Muscle of arm (tissue), 12 donors: ENCODE measurements around the gene IPO11. TPM values are rescaled to one million over a fixed set of nuclear protein-coding genes. Genes with fewer than 3 reads are reported as not detected.
A peak's percentile ranks its signal among the peaks of the same experiment; 100 is the strongest.
"Not testable (repeated sequence)": the region's sequence is repeated elsewhere in the genome, so short reads cannot be mapped to it uniquely, and the experiment has no call there.

Experiments used
- DNase-seq: peaks from one replicate; pipeline ENCODE4 v3.0.0-alpha.2; 2013
- polyA plus RNA-seq, 12 donors: library from polyadenylated mRNA; unstranded; fragments of 120-200 nt; gene quantifications; one replicate each; pipeline ENCODE4 v1.2.1, GENCODE V29; 2013; ENCODE audit not compliant: insufficient read length in 12 of 12

IPO11 gene
- polyA plus RNA-seq, 12 donors: 19.9 to 29.1 (median 25.9) TPM; not detected in 1

GRCh38 chr5:62640446-62640845 is 227.9 kb downstream of the IPO11 start:
- no peak for DNase-seq

GRCh38 chr5:62642468-62642867 is 229.9 kb downstream of the IPO11 start:
- DNase-seq: no peak

GRCh38 chr5:62643556-62644451 is 231.2 kb downstream of the IPO11 start:
- no peak for DNase-seq

GRCh38 chr5:62645223-62645622 is 232.7 kb downstream of the IPO11 start:
- DNase-seq: no peak

GRCh38 chr5:62647241-62647640 is 234.7 kb downstream of the IPO11 start:
- no peak for DNase-seq

GRCh38 chr5:62649025-62649424 is 236.5 kb downstream of the IPO11 start:
- DNase-seq: no peak

- no peak for DNase-seq
These were observed 237.0 kb downstream of the IPO11 start for GRCh38 chr5:62649476-62650113.

- DNase-seq: no peak
These were observed 237.6 kb downstream of the IPO11 start for GRCh38 chr5:62650197-62650596.

GRCh38 chr5:62652225-62652624 is 239.7 kb downstream of the IPO11 start:
- DNase-seq: no peak

- no peak for DNase-seq
These were observed 240.7 kb downstream of the IPO11 start for GRCh38 chr5:62653001-62653863.

GRCh38 chr5:62653864-62654575 is 241.5 kb downstream of the IPO11 start:
- DNase-seq: no peak

GRCh38 chr5:62657772-62658171 is 245.2 kb downstream of the IPO11 start:
- DNase-seq: not testable (repeated sequence)

- peak; percentile 12 for DNase-seq
These were observed 248.6 kb downstream of the IPO11 start for GRCh38 chr5:62661126-62661525.

- no peak for DNase-seq
These were observed 250.0 kb downstream of the IPO11 start for GRCh38 chr5:62662521-62662920.

GRCh38 chr5:62671479-62671878 is 258.9 kb downstream of the IPO11 start:
- no peak for DNase-seq

GRCh38 chr5:62676596-62676995 is 264.0 kb downstream of the IPO11 start:
- DNase-seq: not testable (repeated sequence)

Other genes starting within 250 kb of the IPO11 start
- 10 to 100 TPM in 11 of 12 donors, not detected in 1; 31.4 to 51.9 (median 38.9) TPM for gene KIF2A, start 106.6 kb upstream of the IPO11 start, polyA plus RNA-seq
- 10 to 100 TPM in 11 of 12 donors, not detected in 1; 20.7 to 35.3 (median 28.6) TPM for gene DIMT1, start 8.9 kb upstream of the IPO11 start, polyA plus RNA-seq
- 1 to 10 TPM in 11 of 12 donors, not detected in 1; 3.5 to 8.5 (median 4.9) TPM for gene LRRC70, start 166.1 kb downstream of the IPO11 start, polyA plus RNA-seq